Heart left ventricle (tissue), 13 donors: ENCODE results near the gene FGF2.

Experiments
- POLR2A ChIP-seq, 2 donors: fragments of 450-650 bp; IDR thresholded peaks; one replicate each; pipeline ENCODE4 v1.6.1; 2017; ENCODE audit warnings: antibody characterized with exemption in 2 of 2, mild to moderate bottlenecking in 2 of 2, moderate library complexity in 2 of 2
- TF ChIP-seq, protein P1 (sequence below), 12 donors: fragments of 200-600 bp; sonication (generic) in 4 of 12; IDR thresholded peaks; one replicate each; pipeline versions ENCODE4 v1.5.0 to v1.8.0; 2018 to 2022; ENCODE audit warnings: antibody characterized with exemption in 12 of 12, mild to moderate bottlenecking in 5 of 12
- donor health status: ischemic (EF 13 %, LVEDD 7.1; RV severe dilation, severe dysfunction).
- donor health status: DM: no; HTN: yes; CAD: no.
- donor health status: DM: no; HTN: no; CAD: no.
- donor health status: ischemic (EF 25% LVEDD 6.9; RV normal size, moderate dysfunction).
- donor health status: ischemic (EF 25% LVEDD 5.7; RV mildly dilated, moderate dysfunction).
- donor health status: ischemic (EF 35%, LVEDD 5.7; RV mildly dilated, moderate dysfunction).
- donor health status: nonischemic (EF 11% LVEDD 7.7; RV severe dilation, severe dysfunction).
- donor health status: DM: yes; HTN: yes; CAD: no.
- donor health status: PGD.
- donor health status: ischemic (EF 29% LVEDD 5.4; RV normal size, mild dysfunction).
- donor health status: nonischemic (EF 23%, LVEDD 6.1; RV moderate dilation, normal function).

- TF ChIP-seq, protein P1, sequence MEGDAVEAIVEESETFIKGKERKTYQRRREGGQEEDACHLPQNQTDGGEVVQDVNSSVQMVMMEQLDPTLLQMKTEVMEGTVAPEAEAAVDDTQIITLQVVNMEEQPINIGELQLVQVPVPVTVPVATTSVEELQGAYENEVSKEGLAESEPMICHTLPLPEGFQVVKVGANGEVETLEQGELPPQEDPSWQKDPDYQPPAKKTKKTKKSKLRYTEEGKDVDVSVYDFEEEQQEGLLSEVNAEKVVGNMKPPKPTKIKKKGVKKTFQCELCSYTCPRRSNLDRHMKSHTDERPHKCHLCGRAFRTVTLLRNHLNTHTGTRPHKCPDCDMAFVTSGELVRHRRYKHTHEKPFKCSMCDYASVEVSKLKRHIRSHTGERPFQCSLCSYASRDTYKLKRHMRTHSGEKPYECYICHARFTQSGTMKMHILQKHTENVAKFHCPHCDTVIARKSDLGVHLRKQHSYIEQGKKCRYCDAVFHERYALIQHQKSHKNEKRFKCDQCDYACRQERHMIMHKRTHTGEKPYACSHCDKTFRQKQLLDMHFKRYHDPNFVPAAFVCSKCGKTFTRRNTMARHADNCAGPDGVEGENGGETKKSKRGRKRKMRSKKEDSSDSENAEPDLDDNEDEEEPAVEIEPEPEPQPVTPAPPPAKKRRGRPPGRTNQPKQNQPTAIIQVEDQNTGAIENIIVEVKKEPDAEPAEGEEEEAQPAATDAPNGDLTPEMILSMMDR (IDR thresholded peaks at IDR 0.05), result no peak
- TF ChIP-seq POLR2A (IDR thresholded peaks at IDR 0.05), result no peak
Measured at GRCh38 chr4:122785099-122785498, 41.5 kb upstream of the FGF2 start.
